ENCODE measurements around the gene PPP1R27.

DNA sequence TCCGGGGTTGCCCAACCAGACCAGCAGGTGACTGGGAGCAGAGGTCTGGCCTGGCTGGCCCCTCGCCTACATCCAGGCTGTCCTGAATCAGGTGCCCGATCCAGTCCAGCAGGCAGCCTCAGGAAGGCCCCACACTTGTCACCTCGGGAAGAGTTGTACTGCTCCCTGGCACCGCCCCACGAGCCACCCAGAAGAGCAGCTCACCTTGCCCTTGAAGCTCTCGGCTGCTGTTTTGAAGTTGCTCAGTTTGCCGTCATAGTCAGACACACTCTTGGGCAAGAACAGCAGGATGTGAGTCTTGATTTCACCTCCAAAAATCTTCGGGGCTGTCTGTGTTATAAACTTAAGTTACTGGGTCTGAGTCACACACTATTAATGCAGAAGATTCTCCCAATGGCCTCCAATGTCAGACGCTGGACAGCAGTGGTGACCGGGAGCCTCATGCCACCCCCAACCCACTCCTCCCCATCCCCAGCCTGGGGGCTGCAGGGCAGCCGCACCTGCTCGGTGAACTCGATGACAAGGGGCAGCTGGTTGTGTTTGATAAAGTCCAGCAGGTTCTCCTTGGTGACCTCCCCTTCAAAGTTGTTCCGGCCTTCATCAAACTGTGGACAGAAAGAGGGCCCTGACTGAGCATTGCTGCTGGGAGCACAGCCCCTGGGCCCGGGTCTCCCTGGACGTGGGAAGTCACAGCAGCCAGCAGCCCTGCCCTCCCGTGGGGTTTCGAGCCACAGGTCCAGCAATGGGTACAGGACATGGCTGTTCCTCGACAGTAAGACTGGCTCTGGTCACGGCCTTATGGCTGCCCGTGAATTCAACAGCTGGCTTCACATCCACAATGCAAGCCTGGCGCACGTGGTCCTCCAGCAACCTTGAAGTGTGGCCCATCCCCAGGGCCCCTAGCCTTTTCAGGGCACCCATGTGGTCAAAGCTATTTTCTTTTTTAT lies 12.2 kb upstream of the PPP1R27 start:
- TF ChIP-seq, protein P1, sequence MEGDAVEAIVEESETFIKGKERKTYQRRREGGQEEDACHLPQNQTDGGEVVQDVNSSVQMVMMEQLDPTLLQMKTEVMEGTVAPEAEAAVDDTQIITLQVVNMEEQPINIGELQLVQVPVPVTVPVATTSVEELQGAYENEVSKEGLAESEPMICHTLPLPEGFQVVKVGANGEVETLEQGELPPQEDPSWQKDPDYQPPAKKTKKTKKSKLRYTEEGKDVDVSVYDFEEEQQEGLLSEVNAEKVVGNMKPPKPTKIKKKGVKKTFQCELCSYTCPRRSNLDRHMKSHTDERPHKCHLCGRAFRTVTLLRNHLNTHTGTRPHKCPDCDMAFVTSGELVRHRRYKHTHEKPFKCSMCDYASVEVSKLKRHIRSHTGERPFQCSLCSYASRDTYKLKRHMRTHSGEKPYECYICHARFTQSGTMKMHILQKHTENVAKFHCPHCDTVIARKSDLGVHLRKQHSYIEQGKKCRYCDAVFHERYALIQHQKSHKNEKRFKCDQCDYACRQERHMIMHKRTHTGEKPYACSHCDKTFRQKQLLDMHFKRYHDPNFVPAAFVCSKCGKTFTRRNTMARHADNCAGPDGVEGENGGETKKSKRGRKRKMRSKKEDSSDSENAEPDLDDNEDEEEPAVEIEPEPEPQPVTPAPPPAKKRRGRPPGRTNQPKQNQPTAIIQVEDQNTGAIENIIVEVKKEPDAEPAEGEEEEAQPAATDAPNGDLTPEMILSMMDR (IDR thresholded peaks at IDR 0.05; ENCODE audit: low read depth, low read length): no peak
- TF ChIP-seq, protein P2, sequence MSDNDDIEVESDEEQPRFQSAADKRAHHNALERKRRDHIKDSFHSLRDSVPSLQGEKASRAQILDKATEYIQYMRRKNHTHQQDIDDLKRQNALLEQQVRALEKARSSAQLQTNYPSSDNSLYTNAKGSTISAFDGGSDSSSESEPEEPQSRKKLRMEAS (IDR thresholded peaks at IDR 0.05; ENCODE audit: low read depth, low read length): no peak
- TF ChIP-seq POLR2A (IDR thresholded peaks at IDR 0.05; ENCODE audit: extremely low read depth, insufficient read length) (no peak), MYC (IDR thresholded peaks at IDR 0.05; ENCODE audit: low read depth, low read length) (no peak)
